Activated naive CD4-positive, alpha-beta T cell treated with anti-CD3 and anti-CD28 coated beads, Interleukin-2, amount 10 ng/mL, durations not matched to agents 7 days and 5 days (primary cell): ENCODE results near the gene LRPAP1.

Source experiments
- CTCF ChIA-PET: fragments of 350-600 bp; sonication (Branson Sonifier 250); formaldehyde crosslinking; loops from one replicate; lab custom pipeline; 2021; ENCODE audit warnings: antibody characterized with exemption; lab: Charles Lee
- DNase-seq: peaks from one replicate; pipeline ENCODE4 v3.0.0-alpha.2; 2020
- H3K27ac Mint-ChIP-seq: one replicate; pipeline ENCODE4 v1.8.0; 2021; ENCODE audit warnings: mild to moderate bottlenecking, moderate library complexity, mixed read lengths
- H3K27me3 Mint-ChIP-seq: one replicate; pipeline ENCODE4 v1.8.0; 2021; ENCODE audit warnings: mild to moderate bottlenecking, mixed read lengths
- H3K36me3 Mint-ChIP-seq: one replicate; pipeline ENCODE4 v1.8.0; 2021; ENCODE audit warnings: mixed read lengths
- H3K4me1 Mint-ChIP-seq: one replicate; pipeline ENCODE4 v1.8.0; 2021; ENCODE audit warnings: mixed read lengths
- H3K4me3 Mint-ChIP-seq: one replicate; pipeline ENCODE4 v1.8.0; 2021; ENCODE audit warnings: mild to moderate bottlenecking, moderate library complexity, mixed read lengths
- H3K9me3 Mint-ChIP-seq: one replicate; pipeline ENCODE4 v1.8.0; 2021; ENCODE audit warnings: mixed read lengths

LRPAP1 gene

DNA sequence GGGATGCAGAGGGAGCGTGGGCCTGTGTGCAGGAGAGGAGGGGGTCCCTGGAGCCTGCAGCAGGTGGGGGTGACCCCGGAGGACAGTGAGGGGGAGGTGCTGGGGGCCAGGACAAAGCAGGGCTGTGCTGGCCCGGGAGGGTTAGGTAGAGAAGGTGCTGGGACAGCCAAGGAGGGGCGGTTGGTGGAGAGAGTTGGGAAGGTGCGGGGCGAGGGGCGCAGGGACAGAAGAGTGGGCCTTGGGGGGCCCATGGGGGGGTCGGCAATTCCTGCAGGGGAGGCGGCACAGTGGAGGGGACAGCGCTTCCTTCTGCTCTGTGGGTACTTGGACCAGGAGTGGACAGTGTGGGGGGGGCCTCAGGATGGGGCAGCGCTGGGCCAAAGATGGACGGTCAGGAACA lies 32.5 kb downstream of the LRPAP1 start:
- Mint-ChIP-seq H3K27me3 (peaks cover 14% of the 10 kb centered on the region), H3K4me1 (peaks cover 4% of the 10 kb centered on the region), H3K9me3 (no peaks in the 10 kb centered on the region), H3K4me3 (no peak overlapping the region), H3K36me3 (peaks cover 4% of the 10 kb centered on the region), H3K27ac (no peak overlapping the region)
- DNase-seq = no peak
- CTCF ChIA-PET = no interaction called here

DNA sequence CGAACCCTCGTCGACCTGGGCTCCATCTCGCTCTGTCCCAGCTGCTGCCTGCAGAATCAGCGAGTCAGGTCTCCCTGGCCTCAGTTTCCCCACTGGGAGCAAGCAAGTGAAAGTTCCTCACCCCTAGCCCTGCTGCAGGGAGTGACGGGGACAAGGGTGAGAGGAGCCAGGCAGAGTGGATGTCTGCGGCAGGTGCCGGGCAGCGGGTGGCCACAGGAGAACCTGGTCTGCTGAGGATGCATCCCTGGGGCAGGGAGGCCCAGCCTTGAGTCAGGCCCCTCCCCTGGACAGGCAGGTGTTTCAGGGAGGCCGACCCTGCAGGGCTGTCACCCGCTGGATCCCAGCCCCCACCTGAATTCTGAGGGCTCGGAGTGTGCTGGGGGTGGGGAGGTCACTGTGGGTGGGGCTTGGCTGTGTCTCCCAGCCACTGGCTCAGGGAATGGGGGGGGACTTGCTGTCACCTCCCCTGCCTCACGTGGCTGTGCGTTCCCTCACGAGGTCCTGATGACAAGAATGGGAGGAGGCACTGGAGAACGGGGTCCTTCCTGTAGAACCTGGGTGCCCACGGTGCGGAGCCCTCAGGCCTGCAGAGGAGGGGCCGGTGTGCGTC lies 33.2 kb downstream of the LRPAP1 start:
- no peaks in the 10 kb centered on the region for H3K9me3 Mint-ChIP-seq
- no peak overlapping the region for H3K27ac Mint-ChIP-seq
- DNase-seq = no peak
- peaks cover 4% of the 10 kb centered on the region for H3K36me3 Mint-ChIP-seq
- peaks cover 4% of the 10 kb centered on the region for H3K4me1 Mint-ChIP-seq
- peaks cover 14% of the 10 kb centered on the region for H3K27me3 Mint-ChIP-seq
- H3K4me3 Mint-ChIP-seq = no peak overlapping the region
- CTCF ChIA-PET = no interaction called here

DNA sequence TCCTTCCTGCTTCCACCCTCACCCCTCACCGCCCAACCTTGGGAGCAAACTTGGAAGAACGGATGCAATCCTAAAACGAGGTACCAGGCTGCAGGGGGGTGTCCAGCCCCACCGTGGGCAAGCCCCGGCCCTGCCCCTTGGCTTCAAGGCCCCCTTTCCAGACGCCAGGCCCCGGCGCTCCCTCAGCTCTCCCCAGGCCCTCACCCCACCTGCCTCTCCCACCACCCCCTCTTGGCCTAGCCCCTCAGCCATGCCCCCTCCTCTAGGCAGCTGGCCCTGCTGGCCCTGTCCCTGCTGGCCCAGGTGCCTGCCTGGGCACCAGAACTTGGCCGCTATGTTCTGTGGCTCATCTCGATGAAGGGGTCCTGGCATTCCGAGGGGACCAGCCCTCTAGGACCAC lies 33.8 kb downstream of the LRPAP1 start:
- Mint-ChIP-seq H3K27me3 (peaks cover 14% of the 10 kb centered on the region), H3K4me1 (peaks cover 1% of the 10 kb centered on the region), H3K4me3 (no peak overlapping the region), H3K27ac (no peak overlapping the region), H3K9me3 (no peaks in the 10 kb centered on the region), H3K36me3 (peaks cover 1% of the 10 kb centered on the region)
- no peak for DNase-seq
- CTCF ChIA-PET = no interaction called here

DNA sequence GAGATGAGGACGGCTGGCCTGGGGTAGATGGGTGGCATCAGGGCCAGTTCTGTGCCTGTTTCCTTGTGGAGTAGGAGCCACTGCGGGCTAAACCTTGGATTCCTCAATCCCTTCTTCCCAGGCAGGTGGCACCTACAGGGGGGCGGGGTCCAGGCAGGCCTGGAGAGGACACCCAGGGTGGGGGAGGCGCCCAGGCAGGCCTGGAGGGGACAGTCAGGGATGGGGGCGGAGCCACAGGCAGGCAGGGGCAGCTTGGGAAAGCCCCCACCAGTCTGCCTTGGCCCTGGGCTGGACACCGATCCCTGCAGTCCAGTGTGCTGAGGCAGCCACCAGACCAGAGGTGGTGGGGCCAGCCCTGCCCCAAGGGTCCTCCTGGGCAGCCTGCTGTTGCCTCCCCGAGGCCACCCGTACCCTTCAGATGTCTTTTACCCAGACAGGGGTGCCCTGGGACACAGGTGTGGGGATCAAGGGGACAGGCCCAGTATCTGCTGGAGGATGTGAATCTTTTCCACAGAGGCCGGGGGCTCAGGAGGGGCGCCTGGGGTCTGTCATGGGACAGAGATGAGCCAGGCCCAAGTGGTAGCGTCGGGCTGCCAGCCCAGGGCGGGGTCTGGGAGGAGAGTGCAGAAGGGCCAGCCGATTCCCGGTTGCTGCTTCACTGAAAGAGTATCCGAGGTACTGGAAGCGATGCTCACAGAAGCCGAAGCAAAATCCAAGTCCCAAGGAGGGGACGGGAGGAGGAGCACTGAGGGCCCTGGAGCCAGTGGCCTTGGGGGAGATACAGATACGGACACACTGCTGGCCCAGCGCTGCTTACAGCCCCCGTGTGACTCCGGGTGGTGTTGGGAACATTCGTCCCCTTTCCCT lies 34.5 kb downstream of the LRPAP1 start:
- no peaks in the 10 kb centered on the region for H3K9me3 Mint-ChIP-seq
- no peak overlapping the region for H3K4me3 Mint-ChIP-seq
- peaks cover 14% of the 10 kb centered on the region for H3K27me3 Mint-ChIP-seq
- H3K27ac Mint-ChIP-seq = no peak overlapping the region
- no peaks in the 10 kb centered on the region for H3K4me1 Mint-ChIP-seq
- no peak for DNase-seq
- no peaks in the 10 kb centered on the region for H3K36me3 Mint-ChIP-seq
- CTCF ChIA-PET = no interaction called here

DNA sequence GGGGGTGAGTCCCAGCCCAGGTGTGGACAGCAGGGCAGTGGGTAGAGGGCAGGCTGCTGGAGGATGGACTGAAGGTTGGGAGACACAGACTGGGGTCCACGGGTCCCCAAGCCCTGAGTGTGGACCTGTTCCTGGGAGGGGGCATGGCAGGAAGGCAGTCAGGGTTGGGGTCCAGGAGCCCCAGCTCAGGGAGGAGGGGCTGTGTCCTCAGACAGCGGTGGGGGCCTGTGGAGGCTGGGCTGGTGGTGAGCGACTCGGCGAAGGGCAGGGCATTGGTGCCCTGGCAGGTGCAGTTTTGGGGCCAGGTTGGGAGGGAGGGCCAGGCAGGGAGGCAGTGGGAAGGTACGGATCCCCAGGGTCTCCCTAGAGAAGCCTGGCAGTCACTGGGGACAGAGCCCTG lies 35.1 kb downstream of the LRPAP1 start:
- CTCF ChIA-PET = no interaction called here
- no peak for DNase-seq
- Mint-ChIP-seq H3K4me3 (no peak overlapping the region), H3K27ac (peak overlapping the region; percentile 45), H3K4me1 (no peaks in the 10 kb centered on the region), H3K36me3 (no peaks in the 10 kb centered on the region), H3K9me3 (no peaks in the 10 kb centered on the region), H3K27me3 (peaks cover 18% of the 10 kb centered on the region)

DNA sequence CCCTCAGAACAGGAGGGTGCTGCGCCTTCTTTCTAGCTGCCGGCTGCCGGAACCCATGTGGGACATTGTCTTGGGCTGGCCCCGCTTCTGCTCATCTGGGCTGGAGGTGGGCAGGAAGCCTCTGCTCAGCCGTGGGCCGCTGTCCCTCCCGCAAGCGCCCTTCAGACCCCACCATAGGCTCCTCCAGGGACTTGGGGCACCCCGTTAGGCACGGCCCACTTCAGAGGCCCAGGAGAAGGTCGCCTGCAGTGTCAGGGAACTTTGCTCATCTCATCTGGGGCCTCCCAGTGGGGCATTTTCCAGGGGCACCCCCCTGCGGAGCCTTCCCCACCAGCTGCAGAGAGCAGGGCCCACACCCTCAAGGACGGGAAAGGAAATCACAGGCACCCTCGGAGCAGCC lies 36.2 kb downstream of the LRPAP1 start:
- Mint-ChIP-seq H3K27ac (no peak overlapping the region), H3K9me3 (peaks cover 2% of the 10 kb centered on the region), H3K4me3 (no peak overlapping the region), H3K36me3 (no peaks in the 10 kb centered on the region), H3K27me3 (peaks cover 29% of the 10 kb centered on the region), H3K4me1 (no peaks in the 10 kb centered on the region)
- DNase-seq = no peak
- CTCF ChIA-PET = no interaction called here

DNA sequence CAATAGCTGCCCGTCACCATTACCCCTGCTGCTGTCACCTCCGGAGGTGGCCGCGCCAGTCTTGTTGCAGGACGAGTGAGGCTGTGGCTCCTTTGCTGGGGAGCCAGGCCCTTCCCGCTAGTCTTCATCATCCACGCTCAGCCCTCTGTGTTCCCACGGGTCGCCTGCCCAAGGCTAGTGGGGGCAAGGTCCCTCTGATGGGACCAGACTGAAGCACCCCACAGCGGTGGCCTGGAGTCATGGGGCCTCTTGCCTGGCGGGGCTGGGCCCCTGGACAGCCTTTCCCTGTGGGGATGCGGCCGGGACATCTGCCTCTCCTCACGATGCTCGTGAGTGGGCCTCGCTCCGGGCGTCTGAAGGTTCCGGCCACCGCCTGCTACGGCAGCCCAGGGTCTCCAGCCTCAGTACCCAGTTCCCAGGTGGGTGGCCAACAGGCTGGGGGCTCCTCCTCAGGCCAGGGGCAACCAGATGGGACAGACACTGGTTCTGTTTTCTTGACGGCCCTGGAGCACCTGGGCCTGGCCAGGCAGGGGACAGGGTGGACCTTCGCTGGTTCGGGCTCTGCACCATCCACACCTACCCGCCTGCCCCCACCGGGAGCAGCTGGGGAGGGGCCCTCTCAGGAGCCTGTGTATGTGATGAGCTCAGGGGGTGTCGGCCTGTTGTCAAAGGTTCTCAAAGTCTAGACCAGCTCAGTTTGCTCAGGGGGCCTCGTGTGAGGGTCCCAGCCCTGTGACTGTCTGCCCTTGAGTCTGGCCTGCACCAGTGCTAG lies 36.8 kb downstream of the LRPAP1 start:
- Mint-ChIP-seq H3K36me3 (no peaks in the 10 kb centered on the region), H3K27me3 (peaks cover 35% of the 10 kb centered on the region), H3K4me1 (no peaks in the 10 kb centered on the region), H3K27ac (peak overlapping the region; percentile 56), H3K9me3 (peaks cover 2% of the 10 kb centered on the region), H3K4me3 (no peak overlapping the region)
- CTCF ChIA-PET = no interaction called here
- no peak for DNase-seq

DNA sequence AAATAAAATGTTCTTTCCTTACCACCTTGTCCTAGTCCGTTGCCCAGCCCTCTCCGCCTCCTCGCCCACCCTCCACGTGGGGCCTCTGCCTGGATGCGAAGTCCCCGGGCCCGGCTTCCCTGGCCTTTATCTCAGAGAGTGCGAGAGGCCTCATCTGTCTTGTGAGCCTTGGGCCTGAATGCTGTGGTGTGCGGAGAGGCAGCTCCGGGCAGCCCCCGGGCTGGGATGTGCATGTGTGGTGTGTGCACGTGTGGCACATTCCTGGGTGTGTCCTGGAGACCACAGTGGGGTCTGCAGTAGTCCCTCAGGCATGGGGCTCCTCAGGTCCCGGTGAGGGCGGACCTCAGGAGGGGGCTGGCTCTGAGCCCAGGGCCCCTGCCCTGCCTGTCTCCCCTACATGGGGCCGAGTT lies 37.8 kb downstream of the LRPAP1 start:
- no peaks in the 10 kb centered on the region for H3K36me3 Mint-ChIP-seq
- no peaks in the 10 kb centered on the region for H3K4me1 Mint-ChIP-seq
- CTCF ChIA-PET = no interaction called here
- H3K4me3 Mint-ChIP-seq = no peak overlapping the region
- peaks cover 43% of the 10 kb centered on the region for H3K27me3 Mint-ChIP-seq
- peaks cover 2% of the 10 kb centered on the region for H3K9me3 Mint-ChIP-seq
- no peak for DNase-seq
- no peak overlapping the region for H3K27ac Mint-ChIP-seq

DNA sequence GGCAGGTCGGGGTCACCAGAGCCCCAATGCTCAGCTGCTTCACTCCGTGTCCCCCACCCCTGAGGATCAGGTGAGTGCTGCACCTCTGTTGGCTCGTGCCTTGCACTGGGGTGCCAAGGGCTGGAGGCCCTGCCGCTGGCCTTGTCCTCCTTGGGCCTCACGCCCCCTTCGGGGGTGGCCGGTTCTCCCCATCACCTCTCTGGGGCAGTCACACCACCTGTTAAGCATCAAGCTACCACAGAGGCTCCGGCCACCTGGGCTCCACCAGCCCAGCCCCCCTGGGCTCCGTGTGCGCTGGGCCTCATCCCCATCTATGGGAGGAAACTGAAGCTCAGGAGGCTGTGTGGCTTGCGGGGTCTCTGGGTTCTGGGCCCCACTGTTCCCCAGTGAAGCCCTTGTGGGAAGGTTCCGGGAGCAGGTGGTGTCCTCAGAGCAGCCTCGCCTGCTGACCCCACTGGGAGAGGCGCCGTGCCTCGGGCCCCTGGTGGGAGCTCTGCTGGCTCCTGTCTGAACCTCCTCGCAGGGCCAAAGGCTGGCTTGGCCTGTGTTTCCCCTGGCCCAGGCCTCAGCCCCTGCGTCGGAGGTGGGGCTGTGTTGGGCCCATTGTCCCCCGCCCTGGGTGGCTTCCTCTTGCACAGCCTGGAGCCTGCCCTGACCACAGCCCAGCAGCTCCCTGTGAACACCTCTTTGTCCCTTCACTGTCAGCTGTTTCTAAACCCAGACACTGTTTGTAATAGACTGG lies 38.3 kb downstream of the LRPAP1 start:
- CTCF ChIA-PET = no interaction called here
- Mint-ChIP-seq H3K36me3 (no peaks in the 10 kb centered on the region), H3K27me3 (peaks cover 49% of the 10 kb centered on the region), H3K27ac (no peak overlapping the region), H3K4me3 (no peak overlapping the region), H3K4me1 (no peaks in the 10 kb centered on the region), H3K9me3 (peaks cover 2% of the 10 kb centered on the region)
- DNase-seq = no peak

DNA sequence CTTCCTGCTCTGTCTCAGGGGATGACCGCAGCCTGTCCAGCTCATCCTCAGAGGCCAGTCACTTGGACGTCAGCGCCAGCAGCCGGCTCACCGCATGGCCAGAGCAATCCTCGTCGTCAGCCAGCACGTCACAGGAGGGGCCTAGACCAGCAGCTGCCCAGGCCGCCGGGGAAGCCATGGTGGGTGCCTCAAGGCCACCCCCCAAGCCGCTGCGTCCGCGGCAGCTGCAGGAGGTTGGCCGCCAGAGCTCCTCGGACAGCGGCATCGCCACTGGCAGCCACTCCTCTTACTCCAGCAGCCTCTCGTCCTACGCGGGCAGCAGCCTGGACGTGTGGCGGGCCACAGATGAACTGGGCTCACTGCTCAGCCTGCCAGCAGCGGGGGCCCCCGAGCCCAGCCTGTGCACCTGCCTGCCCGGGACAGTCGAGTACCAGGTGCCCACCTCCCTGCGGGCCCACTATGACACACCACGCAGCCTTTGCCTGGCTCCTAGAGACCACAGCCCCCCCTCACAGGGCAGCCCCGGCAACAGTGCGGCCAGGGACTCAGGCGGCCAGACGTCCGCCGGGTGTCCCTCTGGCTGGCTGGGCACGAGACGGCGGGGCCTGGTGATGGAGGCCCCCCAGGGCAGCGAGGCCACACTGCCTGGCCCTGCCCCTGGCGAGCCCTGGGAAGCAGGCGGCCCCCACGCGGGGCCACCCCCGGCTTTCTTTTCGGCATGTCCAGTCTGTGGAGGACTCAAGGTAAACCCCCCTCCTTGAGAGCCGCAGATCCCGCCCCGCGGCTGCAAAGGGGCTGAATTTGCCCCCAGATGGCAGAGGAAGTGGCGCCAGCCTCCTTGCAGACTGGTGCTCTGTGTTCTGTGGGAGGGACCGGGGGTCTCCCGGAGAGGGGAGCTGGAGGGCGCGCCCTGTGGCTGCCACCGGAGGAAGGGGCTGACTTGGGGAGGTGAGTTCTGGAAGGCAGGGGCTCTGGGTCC lies 39.2 kb downstream of the LRPAP1 start:
- H3K27me3 Mint-ChIP-seq = peaks cover 56% of the 10 kb centered on the region
- H3K4me1 Mint-ChIP-seq = no peaks in the 10 kb centered on the region
- no peak for DNase-seq
- CTCF ChIA-PET = interaction anchor here (1.4 kb wide), 1 partner anchor 12 kb away, joined by 3 read pairs; no protein-coding TSS in a partner anchor
- no peak overlapping the region for H3K27ac Mint-ChIP-seq
- H3K4me3 Mint-ChIP-seq = no peak overlapping the region
- no peaks in the 10 kb centered on the region for H3K36me3 Mint-ChIP-seq
- peaks cover 2% of the 10 kb centered on the region for H3K9me3 Mint-ChIP-seq

DNA sequence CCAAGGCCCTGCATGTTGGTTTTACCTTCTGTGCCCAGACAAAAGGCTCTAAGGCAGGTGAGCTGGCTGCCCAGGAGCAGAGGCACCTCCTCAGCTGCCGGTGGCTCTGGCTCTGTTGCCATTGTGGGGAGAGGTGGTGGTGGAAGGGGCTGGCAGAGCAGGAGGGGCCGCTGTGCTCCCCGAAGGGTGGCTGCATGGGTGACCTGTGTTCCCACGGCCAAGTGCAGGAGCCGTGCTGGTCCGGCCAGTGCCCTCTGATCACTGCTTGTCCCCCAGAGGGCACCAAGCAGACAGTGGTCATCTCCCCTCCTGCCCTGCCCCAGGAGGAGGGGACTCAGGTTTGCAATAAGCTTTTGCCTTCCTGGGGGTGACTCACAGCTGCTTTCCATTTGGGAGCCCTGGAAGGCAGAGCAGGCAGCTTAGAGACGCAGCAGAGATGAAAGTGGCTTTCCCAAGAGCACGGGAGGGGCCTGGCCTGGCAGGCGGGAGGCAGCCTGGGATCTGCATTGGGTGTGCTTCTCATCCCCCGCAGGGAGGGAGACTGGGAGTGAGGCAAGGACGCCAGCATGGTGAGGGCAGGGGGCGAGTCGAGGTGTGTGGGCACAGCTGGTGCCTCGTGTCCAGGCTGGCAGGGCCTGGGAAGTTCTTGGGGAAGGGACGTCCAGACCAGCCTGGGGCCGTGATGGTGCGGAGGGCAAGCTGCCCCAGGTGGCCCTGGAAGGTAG lies 40.4 kb downstream of the LRPAP1 start:
- H3K27me3 Mint-ChIP-seq = peaks cover 55% of the 10 kb centered on the region
- CTCF ChIA-PET = interaction anchor here (1.3 to 1.4 kb wide), 2 partner anchors 11 to 146 kb away, joined by 3 read pairs; no protein-coding TSS in a partner anchor
- H3K36me3 Mint-ChIP-seq = no peaks in the 10 kb centered on the region
- no peaks in the 10 kb centered on the region for H3K4me1 Mint-ChIP-seq
- H3K9me3 Mint-ChIP-seq = peaks cover 2% of the 10 kb centered on the region
- no peak overlapping the region for H3K27ac Mint-ChIP-seq
- no peak overlapping the region for H3K4me3 Mint-ChIP-seq
- no peak for DNase-seq

DNA sequence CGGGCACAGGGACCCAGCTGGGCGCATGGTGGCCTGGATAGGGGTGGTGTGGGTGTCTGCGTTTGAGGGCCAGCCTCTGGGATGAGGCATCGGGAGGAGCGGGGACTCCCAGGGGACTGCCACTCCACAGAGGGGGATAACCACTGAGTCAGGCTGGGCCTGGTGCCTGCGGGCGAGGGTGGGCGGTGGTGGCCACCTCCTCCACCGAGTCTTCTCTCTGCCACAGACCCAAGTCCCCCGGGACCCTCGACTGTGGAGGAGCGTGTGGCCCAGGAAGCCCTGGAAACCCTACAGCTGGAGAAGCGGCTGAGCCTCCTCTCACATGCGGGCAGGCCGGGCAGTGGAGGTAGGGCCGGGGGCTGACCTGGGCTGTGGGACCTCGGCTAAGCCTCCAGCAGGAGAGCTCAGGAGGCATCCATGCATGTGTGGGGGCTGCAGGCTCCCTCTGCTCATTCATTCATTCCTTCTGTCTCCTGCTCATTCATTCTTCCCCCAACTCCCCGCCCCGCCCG lies 42.7 kb downstream of the LRPAP1 start:
- CTCF ChIA-PET = no interaction called here
- Mint-ChIP-seq H3K27me3 (peaks cover 66% of the 10 kb centered on the region), H3K9me3 (peaks cover 2% of the 10 kb centered on the region), H3K36me3 (no peaks in the 10 kb centered on the region), H3K4me1 (no peaks in the 10 kb centered on the region), H3K4me3 (no peak overlapping the region), H3K27ac (no peak overlapping the region)
- no peak for DNase-seq
